HAP-1 (cell line): ENCODE results near the gene NTRK3.

Experiments
- DNase-seq, 2 experiments: peaks; one replicate each; pipeline ENCODE4 v3.0.0-alpha.2; 2016 to 2020; ENCODE audit warnings: low spot score in 2 of 2
- H3K27me3 ChIP-seq: fragments of 250-450 bp; sonication (Bioruptor Pico); 2 replicates; pipeline ENCODE4 v1.5.1; 2020; ENCODE audit warnings: low read depth, mild to moderate bottlenecking, moderate library complexity
- H3K36me3 ChIP-seq: fragments of 250-450 bp; sonication (Bioruptor Pico); replicated peaks from 2 replicates; pipeline ENCODE4 v1.5.1; 2020; ENCODE audit warnings: mild to moderate bottlenecking
- H3K4me1 ChIP-seq: fragments of 250-450 bp; sonication (Bioruptor Pico); 2 replicates; pipeline ENCODE4 v1.5.1; 2020; ENCODE audit warnings: mild to moderate bottlenecking
- H3K4me3 ChIP-seq: fragments of 250-450 bp; sonication (Bioruptor Pico); 2 replicates; pipeline ENCODE4 v1.5.1; 2020; ENCODE audit warnings: mild to moderate bottlenecking, moderate library complexity
- H3K9me3 ChIP-seq: fragments of 250-450 bp; sonication (Bioruptor Pico); 2 replicates; pipeline ENCODE4 v1.5.1; 2020; ENCODE audit warnings: mild to moderate bottlenecking, moderate library complexity
- in situ Hi-C: fragments of 300-500 bp; cut with MboI; formaldehyde crosslinking; loops from 3 replicates; pipeline ENCODE4 v1.14.3; 2020; ENCODE audit warnings: low sequenced_read_pairs, inconsistent platforms, mixed read lengths

Gene NTRK3

GRCh38 chr15:87817553-87817952 lies 439.0 kb downstream of the NTRK3 start:
- Histone ChIP-seq H3K27me3 (no peaks in the 10 kb centered on the region), H3K4me3 (no peak overlapping the region), H3K4me1 (no peaks in the 10 kb centered on the region), H3K36me3 (no peaks in the 10 kb centered on the region), H3K9me3 (0 out of 2 replicates have a peak, but pooled peaks cover 7% of the 10 kb centered on the region)
- in situ Hi-C loops, result no loop called here
- no peak for DNase-seq

GRCh38 chr15:87816811-87817210 lies 439.7 kb downstream of the NTRK3 start:
- Histone ChIP-seq H3K4me1 (no peaks in the 10 kb centered on the region), H3K27me3 (no peaks in the 10 kb centered on the region), H3K9me3 (0 out of 2 replicates have a peak, but pooled peaks cover 7% of the 10 kb centered on the region), H3K4me3 (no peak overlapping the region), H3K36me3 (no peaks in the 10 kb centered on the region)
- in situ Hi-C loops, result no loop called here
- DNase-seq, result no peak

- in situ Hi-C loops, result no loop called here
- no peaks in the 10 kb centered on the region for H3K36me3 ChIP-seq
- H3K9me3 ChIP-seq, result 0 out of 2 replicates have a peak, but pooled peaks cover 3% of the 10 kb centered on the region
- no peak for DNase-seq
- no peak overlapping the region for H3K4me3 ChIP-seq
- H3K4me1 ChIP-seq, result no peaks in the 10 kb centered on the region
- no peaks in the 10 kb centered on the region for H3K27me3 ChIP-seq
Observed at GRCh38 chr15:87816016-87816415, 440.5 kb downstream of the NTRK3 start.
